CD4-positive, alpha-beta T cell treated with Interleukin-15 for 4 hours (primary cell): Measurements from ENCODE around the gene WNT7A.

Experiments
- DNase-seq: peaks from one replicate; pipeline ENCODE4 v3.0.0-alpha.2; 2020; ENCODE audit warnings: low spot score

WNT7A gene

DNA sequence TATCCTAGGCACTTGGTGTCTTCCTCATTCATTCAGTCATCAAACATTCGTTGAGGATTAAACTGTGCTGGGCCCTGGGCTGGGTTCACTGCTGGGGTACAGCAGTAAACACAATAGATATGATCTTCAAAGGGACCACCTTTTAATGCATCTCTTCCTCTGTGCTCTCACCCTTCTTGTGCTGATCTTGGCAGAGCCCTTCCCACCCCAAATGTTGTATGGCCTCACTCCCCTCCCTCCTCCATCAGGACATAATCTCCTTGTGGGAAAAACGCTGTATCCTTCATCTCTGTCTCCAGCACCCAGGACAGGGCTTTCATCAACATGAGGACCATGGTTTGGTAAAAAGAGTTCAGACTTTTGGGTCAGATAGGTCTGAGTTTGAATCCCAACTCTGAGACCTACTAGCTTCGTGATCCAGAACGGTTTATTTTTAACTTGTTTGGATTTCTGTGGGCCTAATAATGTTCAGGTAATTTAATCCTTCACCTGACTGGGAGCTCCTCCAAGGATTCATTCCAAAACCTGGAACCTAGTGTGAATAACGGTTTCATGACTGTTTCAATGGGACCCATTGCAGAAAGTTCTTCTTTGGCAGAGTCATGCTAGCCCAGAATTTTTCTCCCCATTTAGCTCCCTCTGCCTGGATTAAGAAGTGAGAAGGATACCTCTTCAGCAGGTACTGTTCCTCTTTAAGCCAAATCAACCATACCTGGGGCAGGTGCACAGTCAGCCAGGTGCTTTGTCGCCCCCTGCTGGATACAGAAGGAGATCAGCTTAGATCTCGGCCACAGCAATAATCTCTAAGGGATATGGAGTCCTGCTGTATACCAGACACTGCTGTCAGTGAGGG, 5.2 kb upstream of the WNT7A start:
- DNase-seq = peak; percentile 82

DNA sequence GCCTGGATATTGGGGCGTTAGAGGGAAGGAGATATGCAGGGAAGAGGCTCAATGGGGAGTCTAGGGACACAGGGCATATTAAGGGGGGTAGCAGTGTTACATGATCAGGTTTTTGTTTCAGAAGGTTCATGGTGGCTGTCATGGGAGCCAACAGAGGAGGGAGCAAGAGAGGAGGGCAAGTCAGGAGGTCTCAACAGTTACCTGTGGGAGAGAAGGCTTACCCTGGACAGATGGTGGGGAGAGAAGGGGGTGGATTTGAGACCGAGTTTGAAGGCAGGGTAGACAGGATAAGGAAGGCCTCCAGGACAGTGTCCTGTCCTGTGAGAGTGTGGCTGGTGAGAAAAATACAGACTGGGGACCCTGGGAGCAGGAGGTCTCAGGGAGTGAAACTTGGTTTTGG, 3.8 kb upstream of the WNT7A start:
- DNase-seq = no peak

DNA sequence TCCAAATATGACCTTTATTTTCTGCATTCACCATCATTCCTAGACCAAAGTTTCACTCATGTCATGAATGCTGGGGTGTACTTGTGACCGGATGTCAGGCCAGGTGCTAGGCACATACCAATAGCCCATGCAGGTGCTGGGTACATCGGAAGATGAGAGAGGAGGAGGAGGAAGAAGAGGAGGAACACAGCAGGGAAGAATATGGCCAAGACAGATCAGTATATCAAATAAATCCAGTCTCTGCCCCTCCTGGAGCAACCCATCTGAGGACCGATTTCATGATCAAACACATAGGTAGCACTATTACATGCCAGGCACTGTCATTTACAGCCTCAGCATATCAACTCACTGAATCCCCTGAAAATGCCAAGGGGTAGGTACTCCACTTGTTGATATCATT, 3.0 kb upstream of the WNT7A start:
- no peak for DNase-seq

DNA sequence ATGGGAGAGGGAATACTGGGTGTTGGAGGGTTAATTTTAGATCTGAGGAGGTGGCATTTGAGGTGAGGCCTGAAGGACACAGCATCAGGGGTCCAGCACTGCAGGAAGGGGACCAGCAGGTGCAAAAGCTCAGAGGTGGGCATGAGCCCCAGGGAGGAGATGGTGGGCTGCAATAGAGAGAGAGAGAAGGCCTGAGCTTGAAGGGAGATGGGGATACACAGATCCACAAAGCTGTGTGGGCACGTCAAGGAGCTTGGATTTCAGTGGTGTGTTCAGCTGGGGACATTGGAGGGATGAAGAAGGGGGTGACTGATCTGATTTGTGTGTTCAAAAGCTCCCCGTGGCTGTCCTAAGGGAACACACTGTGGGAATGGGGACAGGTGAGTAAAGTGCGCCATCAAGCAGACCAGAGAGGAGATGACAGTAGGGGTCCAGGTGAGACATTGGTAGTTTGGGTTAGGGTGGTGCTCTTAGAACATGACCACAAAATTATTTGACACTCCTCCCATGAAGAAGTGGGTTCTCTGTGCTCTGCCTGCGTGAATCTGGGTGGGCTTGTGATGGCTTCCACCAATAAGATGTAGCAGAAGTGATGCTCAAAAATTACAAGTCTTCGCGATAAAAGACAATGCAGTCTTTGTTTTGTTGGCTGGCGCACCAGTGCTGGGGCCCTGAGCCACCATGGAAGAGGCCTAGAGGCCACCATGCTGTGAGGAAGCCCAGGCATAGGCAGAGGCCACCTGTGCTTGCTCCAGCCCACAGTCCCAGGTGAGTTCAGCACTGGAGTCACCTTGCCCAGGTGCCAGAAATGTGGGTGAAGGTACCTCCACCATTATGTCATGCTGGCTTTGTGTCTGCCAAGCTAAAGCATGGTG, 1.9 kb upstream of the WNT7A start:
- no peak for DNase-seq

DNA sequence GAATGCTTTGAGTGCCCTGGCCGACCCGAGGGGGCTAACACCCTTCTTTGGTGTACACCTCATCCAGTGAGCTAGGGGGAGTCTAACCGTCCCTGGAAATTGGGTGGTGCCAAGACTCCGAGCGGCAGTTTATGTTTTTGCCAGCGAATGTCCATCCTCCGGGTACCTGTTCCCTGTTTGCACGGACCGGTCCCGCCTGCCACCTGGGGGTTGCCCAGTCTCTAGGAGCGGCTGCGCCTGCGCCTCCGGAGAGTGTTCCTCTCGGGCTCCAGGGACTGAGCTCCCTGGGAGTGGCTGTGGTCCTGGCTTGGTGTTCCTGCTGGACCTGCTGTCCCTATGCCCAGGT, 913 bp upstream of the WNT7A start:
- no peak for DNase-seq

DNA sequence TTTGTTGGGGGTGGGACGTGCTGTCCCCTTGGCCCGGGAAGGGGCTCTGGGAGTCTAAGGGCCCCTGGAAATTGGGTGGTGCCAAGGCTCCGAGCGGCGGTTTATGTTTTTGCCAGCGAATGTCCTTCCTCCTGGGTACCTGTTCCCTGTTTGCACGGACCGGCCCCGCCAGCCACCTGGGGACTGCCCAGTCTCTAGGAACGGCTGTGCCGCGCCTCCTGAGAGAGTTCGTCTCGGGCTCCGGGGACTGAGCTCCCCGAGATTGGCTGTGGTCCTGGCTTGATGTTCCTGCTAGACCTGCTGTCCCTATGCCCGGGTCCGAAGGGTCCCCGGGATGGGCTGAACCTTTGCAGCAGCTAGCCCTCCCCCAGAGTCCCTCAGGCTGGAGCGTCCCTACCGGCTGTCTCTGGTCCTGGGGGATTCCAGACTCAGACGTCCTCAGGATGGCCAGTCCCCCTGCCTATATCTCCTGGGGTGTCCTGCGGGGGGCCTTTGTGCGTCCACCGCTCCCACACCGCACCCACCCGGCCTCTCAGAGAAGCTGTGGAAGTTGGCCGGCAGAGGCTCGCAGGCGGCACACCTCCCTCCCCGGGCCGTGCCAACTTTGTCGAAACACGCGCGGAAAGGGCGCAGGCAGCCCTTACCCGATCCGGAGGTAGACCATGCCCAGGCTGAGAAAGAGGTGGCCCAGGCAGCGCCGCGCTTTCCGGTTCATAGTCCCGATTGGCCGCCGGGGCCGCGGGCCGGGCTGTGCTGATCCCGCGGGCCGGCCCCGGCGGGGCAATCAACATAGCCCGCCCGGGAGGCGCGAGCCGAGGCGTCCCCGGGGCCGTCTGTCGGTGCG, 547 bp downstream of the WNT7A start:
- DNase-seq = peak; percentile 23

DNA sequence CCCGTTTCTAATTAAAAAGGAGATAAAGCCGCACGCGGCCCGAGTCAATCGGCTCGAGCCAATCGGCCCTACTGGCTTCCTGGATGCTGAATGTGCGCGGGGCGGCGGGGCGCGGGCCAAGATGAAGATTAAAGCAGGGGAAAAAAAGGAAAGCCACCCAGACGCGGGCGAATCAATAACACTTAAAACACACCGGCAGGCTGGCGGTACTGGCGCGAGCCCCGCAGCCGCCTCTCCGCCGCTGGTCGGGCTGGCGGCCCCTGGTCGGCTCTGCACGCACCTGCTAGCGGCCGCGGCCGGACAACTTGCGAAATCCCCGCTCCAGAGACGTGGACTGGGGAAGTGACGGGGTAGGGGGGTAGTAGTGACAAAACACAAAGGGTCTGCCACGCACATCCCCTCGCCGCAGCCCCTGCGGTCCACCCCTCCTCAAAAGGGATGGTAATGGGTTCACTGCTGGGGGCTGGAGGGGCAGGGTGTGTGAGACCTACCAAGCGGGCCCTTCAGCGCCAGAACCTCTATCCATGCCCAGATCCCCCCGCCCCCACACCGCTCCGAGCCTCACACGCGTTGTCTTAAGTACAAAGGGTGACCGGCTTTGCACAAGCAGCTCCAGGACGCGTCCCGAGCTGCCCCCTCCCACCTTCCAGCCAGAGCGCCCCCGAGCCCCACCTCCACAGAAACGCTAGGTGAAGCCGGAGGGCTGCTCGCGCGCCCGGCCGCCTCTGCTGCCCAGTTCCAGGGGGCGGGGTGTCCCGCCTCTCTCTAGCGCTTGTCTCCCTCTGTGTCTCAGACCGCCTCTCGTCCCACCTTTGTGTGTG, 1.4 kb downstream of the WNT7A start:
- no peak for DNase-seq

DNA sequence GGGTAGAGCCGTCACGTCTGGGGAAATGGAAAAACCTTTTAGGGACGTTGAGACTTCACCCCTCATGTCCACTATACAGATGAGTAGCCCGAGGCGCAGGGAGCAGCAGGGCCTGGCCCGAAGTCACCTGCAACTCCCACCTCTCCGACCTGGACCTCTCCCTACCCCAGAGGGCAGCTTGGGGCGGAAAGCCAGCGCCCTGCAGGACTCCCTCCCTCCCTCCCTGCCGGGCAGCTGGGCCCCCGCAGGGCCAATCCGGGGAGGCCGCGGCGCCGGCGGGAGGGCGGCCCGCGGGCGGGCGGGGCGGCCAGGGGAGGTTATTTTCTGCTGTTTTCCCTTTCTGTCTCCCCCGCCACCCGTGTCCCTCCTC, 2.0 kb downstream of the WNT7A start:
- DNase-seq = no peak

DNA sequence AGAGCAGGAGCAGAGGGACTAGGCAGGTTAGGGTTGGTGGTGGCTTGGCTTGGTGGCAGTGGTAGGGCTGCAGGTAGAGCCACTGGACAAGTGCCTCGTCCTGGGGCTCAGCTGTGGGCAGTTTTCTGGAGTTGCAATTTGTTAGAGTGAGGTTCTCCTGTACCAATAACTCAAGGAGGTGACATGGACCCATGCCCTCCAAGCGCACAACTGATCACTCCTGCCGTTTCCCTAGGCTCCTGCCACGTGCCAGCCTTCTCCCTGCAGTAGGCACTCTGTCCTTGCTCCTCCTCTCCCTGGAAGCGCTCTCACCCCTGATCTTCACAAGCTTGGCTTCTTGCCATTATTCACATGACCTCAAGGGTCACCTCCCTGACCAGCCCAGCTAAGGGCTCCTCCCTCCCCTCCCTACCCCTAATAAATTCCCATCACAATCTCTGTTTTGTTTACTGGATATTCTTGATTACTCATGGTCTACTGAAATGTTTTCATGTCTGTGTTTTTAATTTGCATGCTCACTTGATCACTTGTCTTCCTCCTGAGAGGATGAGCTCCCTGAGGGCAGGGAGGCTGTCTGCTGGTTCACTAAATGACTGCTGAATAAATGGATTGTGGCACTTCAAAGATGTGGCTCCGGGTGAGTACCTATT, 3.3 kb downstream of the WNT7A start:
- DNase-seq = no peak

DNA sequence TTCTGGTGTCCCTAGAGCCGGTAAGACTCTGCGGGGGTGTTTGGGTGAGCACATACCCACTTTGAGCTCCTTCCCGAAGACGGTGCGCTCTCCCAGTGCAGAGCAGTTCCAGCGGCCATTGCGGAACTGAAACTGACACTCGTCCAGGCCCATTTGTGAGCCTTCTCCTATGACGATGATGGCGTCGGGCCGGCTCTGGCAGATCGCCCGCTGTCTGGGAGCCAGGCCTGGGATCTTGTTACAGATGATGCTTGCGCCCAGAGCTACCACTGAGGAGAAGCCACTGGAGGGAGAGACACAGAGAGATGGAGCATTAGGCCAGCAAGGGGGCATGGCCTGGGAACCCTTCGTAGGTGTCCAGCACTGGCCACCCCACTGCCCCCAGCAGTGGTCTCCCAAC, 5.0 kb downstream of the WNT7A start:
- DNase-seq = no peak

DNA sequence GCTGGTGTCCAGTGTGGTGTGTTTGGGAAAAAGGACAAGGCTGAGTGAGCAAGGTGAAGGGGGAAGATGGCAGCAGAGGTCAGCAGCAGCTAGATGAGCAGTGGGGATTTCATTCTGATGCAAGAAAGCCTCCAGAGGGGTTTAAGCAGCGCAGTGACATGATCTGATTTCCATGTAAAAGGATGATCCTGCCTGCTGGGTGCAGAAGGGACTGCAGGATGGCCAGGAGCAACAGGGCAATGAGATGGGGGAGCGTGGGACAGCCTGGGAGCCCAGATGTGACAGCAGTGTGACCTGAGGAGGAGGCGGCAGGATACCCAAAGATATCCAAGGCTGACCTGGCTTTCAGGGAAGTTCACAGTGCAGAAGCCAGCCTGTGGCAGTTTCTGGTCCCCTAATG, 6.1 kb downstream of the WNT7A start:
- no peak for DNase-seq

DNA sequence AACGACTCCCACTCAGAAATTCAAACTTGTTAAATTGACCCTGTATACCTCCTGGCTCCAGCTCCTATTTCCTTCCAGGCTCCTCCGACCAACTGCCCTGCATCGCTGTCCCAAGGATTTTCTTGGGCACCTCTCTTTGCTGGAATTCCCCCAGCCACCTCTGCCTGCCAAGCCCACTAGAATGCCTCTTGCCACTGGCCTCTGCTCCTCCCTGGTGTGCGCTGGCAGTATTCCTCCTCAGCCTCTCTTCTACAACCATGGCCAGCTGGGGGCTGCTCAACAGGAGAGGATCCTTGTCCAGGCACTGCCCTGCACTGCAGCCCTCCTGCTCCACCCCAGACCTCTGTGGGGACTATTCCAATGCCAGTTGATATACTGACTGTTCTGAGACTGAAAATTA, 7.4 kb downstream of the WNT7A start:
- DNase-seq = no peak

DNA sequence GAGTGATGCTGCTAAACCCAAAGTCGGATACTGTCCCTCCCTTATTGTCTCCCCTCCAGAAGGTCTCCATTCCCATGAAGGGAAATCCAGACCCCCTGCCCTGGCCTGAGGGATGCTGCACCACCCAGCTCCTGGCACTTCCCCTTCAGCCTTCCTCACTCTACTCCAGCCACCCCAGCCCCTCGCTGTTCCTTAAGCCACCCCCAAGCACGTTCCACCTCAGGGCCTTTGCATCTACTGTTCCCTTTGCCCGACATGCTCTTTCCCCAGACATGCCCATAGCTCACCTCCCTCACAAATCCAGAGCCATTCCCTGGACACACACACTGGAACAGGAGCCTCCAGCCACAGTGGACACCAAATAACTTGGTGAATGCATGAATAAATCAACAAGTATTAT, 8.1 kb downstream of the WNT7A start:
- DNase-seq = no peak

DNA sequence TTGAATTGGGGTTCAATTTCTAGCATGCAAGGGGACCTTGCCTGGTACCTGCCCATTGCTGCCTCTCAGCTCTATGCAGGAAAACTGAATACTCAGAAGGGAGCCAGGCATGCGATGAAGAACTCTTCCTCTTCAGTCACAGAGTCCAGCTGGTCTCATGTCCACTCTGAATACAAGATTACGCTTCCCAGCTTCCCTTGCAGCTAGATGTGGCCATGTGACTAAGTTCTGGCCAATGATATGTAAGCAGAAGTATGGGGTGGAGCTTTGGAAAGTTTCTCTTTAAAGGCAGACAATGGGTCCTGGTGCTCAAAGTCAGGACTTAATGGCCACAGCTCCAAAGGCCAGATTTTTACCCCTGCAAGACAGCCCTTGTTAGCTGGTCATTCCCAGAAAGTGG, 9.0 kb downstream of the WNT7A start:
- DNase-seq = no peak

DNA sequence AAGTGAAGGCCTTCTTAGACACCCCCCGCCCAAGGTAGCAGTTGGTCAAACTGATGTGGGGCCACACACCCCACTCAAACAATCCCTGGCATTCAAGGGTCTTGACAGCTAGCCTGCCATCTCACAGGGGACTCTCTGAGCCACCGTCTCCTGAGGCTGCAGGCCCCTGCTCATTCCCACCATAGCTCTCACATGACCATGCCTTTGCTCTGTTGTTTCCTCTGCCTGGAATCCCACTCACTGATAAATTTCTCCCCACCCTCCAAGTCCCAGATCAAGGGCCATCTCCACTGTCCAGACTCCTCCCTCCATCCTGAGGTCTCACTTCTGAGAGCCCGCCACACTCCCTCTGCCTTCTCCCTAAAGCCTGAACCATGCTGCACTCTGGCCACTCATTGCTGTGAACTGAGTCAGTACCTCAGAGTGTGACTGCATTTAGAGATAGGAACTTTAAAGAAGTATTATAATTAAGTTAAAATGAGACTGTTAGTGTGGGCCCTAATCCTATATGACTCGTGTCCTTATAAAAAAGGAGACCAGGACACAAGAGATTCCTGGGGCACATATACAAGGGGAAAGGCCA, 10.0 kb downstream of the WNT7A start:
- no peak for DNase-seq

DNA sequence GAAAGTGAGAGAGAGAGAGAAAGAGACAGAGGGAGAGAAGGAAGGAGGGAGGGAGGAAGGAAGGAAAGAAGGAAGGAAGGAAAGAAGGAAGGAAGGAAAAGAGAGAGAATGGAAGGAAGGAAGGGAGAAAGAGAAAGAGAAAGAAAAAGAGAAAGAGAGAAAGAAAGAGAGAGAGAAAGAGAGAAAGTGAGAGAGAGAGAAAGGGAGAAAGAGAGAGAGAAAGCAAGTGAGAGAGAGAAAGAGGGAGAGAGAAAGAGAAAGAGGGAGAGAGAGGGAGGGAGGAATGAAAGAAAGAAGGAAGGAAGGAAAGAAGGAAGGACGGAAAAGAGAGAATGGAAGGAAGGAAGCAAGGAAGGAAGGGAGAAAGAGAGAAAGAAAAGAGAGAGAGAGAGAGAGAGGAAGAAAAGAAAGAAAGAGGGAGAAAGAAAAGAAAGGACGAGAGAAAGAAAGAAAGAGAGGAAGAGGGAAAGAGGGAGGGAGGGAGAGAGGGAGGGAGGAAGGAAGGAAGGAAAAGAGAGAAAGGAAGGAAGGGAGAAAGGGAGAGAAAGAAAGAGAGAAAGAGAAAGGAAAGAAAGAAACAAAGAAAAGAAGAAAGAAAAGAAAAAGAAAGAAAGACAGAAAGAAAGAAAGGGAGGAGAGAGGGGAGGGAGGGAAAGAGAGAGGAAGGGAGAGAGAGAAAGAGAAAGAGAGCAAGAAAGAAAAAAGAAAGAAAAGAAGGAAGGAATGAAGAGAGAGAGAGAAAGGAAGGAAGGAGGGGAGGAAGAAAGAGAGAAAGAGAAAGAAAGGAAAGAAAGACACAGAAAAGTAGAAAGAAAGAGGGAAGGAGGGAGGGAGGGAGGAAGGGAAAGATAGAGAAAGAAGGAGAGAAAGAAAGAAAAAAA, 10.8 kb downstream of the WNT7A start:
- DNase-seq = no peak

DNA sequence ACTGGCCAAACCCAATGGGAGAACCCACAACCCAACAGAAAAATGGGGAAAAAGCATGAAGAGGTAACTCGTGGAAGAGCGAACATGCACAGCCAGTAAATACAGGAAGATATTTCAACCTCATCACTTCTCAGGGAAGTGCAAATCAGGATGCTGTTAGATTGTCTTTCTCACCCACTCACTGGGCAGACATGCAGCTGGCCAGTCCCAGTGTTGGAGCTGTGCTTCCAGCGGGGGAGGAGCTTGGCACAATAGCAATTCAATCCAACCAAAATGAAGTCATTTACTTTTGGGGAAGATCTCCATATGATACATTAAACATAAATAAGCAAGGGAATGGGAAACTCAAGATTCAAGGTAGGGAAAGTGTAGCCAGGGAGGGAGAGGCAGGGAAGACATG, 12.1 kb downstream of the WNT7A start:
- no peak for DNase-seq

DNA sequence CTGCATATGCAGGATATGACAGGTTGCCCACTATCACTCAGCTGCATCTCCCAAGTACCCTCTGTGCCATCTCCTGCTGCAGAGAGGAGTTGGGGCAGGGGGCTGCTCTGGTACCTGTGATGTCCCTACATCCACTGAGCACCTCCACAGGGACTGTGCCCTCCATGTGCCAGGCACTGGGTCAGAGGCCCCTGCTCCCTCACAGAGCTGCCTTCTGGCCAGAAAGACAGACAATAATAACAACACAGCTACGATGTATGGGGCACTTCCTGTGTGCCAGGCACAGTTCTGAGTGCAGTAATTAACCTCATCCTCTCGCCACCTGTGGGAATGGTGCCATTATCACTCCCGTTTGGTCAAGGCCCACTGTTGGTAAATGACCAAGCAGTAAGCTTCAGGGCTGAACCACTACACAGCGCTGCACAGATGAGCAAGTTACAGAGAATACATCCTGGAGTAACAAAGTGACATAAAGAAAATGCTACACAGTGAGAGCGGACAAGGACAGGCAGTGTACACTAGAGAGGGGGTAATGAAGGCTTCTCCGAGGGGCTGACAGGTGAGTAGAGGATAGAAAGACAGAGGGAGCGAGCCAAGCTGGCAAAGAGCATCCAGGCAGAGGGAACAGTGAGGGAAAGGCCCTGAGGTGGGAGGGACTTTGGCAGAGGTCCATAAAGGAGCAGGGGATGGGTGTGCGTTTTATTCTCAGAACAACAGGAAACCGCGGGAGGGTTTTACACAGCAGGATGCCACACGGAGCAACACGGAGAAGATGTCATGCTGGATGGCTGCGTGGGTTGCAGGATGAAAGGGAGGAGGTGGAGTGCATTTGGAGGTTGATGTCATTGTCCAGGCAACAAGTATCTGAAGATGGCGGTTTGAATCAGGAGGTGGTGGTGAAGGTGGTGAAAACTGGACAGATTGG, 13.6 kb downstream of the WNT7A start:
- DNase-seq = peak; percentile 62

DNA sequence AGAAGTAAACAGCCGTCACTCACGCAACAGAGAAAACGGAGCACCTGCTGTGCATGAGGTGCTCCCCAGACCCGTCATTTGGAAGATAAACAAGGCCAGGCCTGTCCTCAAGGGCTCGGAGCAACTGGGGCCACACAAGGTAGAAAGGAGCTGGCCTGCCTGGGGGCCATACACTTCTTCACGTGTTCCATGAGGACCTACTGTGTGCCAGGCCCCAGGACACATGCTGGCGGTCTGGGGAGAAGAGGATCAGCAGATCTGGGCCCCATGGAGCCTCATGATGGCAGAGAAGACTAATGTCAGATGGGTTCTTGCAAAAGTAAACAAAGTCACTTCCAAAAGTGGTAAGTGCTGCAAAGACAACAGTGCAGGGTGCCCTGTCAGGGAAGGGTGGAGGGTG, 14.3 kb downstream of the WNT7A start:
- no peak for DNase-seq
